Measurements from ENCODE around the gene ZNF789.

The ZNF789 gene

DNA sequence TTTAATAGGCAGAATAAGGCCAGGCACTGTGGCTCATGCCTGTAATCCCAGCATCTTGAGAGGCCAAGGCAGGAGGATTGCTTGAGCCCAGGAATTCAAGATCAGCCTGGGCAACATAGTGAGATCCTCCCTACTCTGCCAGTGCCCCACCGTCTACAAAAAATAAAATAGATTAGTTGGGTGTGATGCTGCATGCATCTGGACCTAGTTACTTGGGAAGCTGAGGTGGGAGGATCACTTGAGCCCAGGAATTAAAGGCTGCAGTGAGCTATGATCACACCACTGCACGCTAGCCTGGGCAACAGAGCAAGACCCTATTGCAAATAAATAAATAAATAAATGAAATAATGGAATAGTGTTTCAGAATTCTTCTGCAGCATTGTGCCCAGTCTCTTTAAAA is 63.0 kb downstream of the ZNF789 start:
- peaks cover 25% of the 10 kb centered on the region; the same call in 1 of the 2 replicates for H3K36me3 ChIP-seq (ENCODE audit: insufficient read depth, low read length)
- no peak for TF ChIP-seq EZH2phosphoT487 (IDR thresholded peaks at IDR 0.05; ENCODE audit: borderline replicate concordance)
- TF ChIP-seq, protein P1, sequence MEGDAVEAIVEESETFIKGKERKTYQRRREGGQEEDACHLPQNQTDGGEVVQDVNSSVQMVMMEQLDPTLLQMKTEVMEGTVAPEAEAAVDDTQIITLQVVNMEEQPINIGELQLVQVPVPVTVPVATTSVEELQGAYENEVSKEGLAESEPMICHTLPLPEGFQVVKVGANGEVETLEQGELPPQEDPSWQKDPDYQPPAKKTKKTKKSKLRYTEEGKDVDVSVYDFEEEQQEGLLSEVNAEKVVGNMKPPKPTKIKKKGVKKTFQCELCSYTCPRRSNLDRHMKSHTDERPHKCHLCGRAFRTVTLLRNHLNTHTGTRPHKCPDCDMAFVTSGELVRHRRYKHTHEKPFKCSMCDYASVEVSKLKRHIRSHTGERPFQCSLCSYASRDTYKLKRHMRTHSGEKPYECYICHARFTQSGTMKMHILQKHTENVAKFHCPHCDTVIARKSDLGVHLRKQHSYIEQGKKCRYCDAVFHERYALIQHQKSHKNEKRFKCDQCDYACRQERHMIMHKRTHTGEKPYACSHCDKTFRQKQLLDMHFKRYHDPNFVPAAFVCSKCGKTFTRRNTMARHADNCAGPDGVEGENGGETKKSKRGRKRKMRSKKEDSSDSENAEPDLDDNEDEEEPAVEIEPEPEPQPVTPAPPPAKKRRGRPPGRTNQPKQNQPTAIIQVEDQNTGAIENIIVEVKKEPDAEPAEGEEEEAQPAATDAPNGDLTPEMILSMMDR (conservative IDR thresholded peaks at IDR 0.05; ENCODE audit: low read length) = no peak
- no peaks in the 10 kb centered on the region for H3K9me2 ChIP-seq (replicated peaks; ENCODE audit: low read depth, low read length)
- no peaks in the 10 kb centered on the region for H3K27me3 ChIP-seq (ENCODE audit: insufficient read depth, low read length, poor library complexity, severe bottlenecking)
- H3F3A ChIP-seq (ENCODE audit: low read depth) = no peaks in the 10 kb centered on the region
- H3K9me3 ChIP-seq (ENCODE audit: insufficient read depth, low read depth, low read length) = peaks cover 27% of the 10 kb centered on the region; the same call in 1 of the 2 replicates
- H2AFZ ChIP-seq (ENCODE audit: low read length) = no peak overlapping the region
- no peak overlapping the region for H3K4me2 ChIP-seq (ENCODE audit: low read depth, low read length, poor library complexity, severe bottlenecking)
- no peak overlapping the region for H3K4me3 ChIP-seq (ENCODE audit: low read length, poor library complexity, severe bottlenecking)
- H3K79me2 ChIP-seq (ENCODE audit: insufficient read depth, low read length) = no peaks in the 10 kb centered on the region
- H4K20me1 ChIP-seq (ENCODE audit: insufficient read depth, low read length, poor library complexity, severe bottlenecking) = no peaks in the 10 kb centered on the region
- H3K4me1 ChIP-seq (ENCODE audit: insufficient read depth, low read length, poor library complexity, severe bottlenecking) = no peaks in the 10 kb centered on the region
- no peak overlapping the region for H3K9ac ChIP-seq (ENCODE audit: low read depth, low read length, poor library complexity, severe bottlenecking)

Data from Loucy (cell line).